Common myeloid progenitor, CD34-positive (primary cell): ENCODE data around the gene TNFRSF18.

Experiments used
- CTCF ChIA-PET: fragments of 350-600 bp; sonication (Branson Sonifier 250); formaldehyde crosslinking; loops from one replicate; lab custom pipeline; 2021; ENCODE audit warnings: antibody characterized with exemption; lab: Charles Lee
- POLR2A ChIA-PET: fragments of 350-600 bp; sonication (Branson Sonifier 250); formaldehyde crosslinking; loops from one replicate; lab custom pipeline; 2021; ENCODE audit warnings: antibody characterized with exemption; lab: Charles Lee
- DNase-seq, 3 donors: peaks; one replicate each; pipeline versions ENCODE4 v3.0.0 to v3.0.0-alpha.2; 2013
- H3K27ac ChIP-seq, 2 experiments: 1 replicate in 1 of 2; 2 replicates in 1 of 2; pipeline ENCODE4 v1.7.0; 2013; ENCODE audit warnings: inconsistent platforms in 2 of 2, low read length in 2 of 2, mild to moderate bottlenecking in 2 of 2, low read depth in 1 of 2, moderate library complexity in 1 of 2; ENCODE audit not compliant: severe bottlenecking in 2 of 2, insufficient read depth in 1 of 2, poor library complexity in 1 of 2
- H3K27me3 ChIP-seq, 5 experiments: replicated peaks in 2 of 5; 1 replicate in 3 of 5; 2 replicates in 2 of 5; pipeline versions ENCODE4 v1.6.1 to v1.7.0; 2013; ENCODE audit warnings: low read length in 4 of 5, mild to moderate bottlenecking in 2 of 5, moderate library complexity in 2 of 5, inconsistent platforms in 1 of 5; ENCODE audit not compliant: insufficient read depth in 5 of 5, control insufficient read depth in 4 of 5
- H3K36me3 ChIP-seq, 4 experiments: 1 replicate in 2 of 4; 2 replicates in 2 of 4; pipeline versions ENCODE4 v1.6.1 to v1.7.0; 2013; ENCODE audit warnings: low read length in 3 of 4, control low read depth in 1 of 4, mild to moderate bottlenecking in 1 of 4; ENCODE audit not compliant: control insufficient read depth in 4 of 4, insufficient read depth in 4 of 4
- H3K4me1 ChIP-seq, 4 experiments: 1 replicate in 3 of 4; 2 replicates in 1 of 4; pipeline versions ENCODE4 v1.6.1 to v1.7.1; 2013; ENCODE audit warnings: low read length in 3 of 4, mild to moderate bottlenecking in 3 of 4, control low read depth in 1 of 4, inconsistent platforms in 1 of 4, moderate library complexity in 1 of 4; ENCODE audit not compliant: control insufficient read depth in 4 of 4, insufficient read depth in 4 of 4; ENCODE audit errors: control extremely low read depth in 1 of 4
- H3K4me3 ChIP-seq, 7 experiments: 1 replicate in 4 of 7; 2 replicates in 3 of 7; pipeline versions ENCODE4 v1.5.1 to v1.7.0; 2013; ENCODE audit warnings: mild to moderate bottlenecking in 7 of 7, low read length in 6 of 7, moderate library complexity in 6 of 7, inconsistent platforms in 2 of 7, low read depth in 2 of 7, control low read depth in 1 of 7; ENCODE audit not compliant: insufficient read depth in 4 of 7, control insufficient read depth in 1 of 7; ENCODE audit errors: extremely low read depth in 1 of 7
- H3K9me3 ChIP-seq, 5 experiments: 1 replicate in 4 of 5; 2 replicates in 1 of 5; pipeline versions ENCODE4 v1.6.1 to v1.7.1; 2013; ENCODE audit warnings: low read length in 4 of 5, mild to moderate bottlenecking in 2 of 5, inconsistent platforms in 1 of 5, low read depth in 1 of 5, moderate library complexity in 1 of 5; ENCODE audit not compliant: control insufficient read depth in 4 of 5, insufficient read depth in 2 of 5; ENCODE audit errors: control extremely low read depth in 1 of 5
- WGBS: methylation state at CpG from one replicate; pipeline ENCODE4 v1.1.5; 2013; ENCODE audit not compliant: insufficient coverage; 5-methylcytosine and 5-hydroxymethylcytosine counted together

TNFRSF18 gene

GRCh38 chr1:1185101-1185765 is 21.2 kb downstream of the TNFRSF18 start:
- Histone ChIP-seq H3K36me3 (no peaks in the 10 kb centered on the region), H3K27me3 (no peaks in the 10 kb centered on the region), H3K27ac (no peak overlapping the region), H3K9me3 (no peaks in the 10 kb centered on the region), H3K4me1 (peaks cover 0 to 41% (median 25%) of the 10 kb centered on the region in 4 experiments), H3K4me3 (no peak overlapping the region)
- ChIA-PET CTCF (interaction anchor here (3.6 kb wide), 1 partner anchor 15 kb away, joined by 12 read pairs; no protein-coding TSS in a partner anchor), POLR2A (no interaction called here)
- no peak for DNase-seq
- 96% methylated on average over 27 of the region's 31 CpGs for WGBS

- 96% methylated on average over 27 of the region's 33 CpGs for WGBS
- POLR2A ChIA-PET, result interaction anchor here (0.5 to 1.6 kb wide), 2 partner anchors 10 to 25 kb away, joined by 3 to 5 read pairs; partner anchors contain the start of gene TTLL10
- CTCF ChIA-PET, result interaction anchor here (0.8 kb wide), 1 partner anchor 48 kb away, joined by 3 read pairs; no protein-coding TSS in a partner anchor
Observed at GRCh38 chr1:1183833-1184775, 22.3 kb downstream of the TNFRSF18 start.

GRCh38 chr1:1183221-1183747 is 23.1 kb downstream of the TNFRSF18 start:
- no peak for DNase-seq
- no peaks in the 10 kb centered on the region for H3K27me3 ChIP-seq
- ChIA-PET CTCF (interaction anchor here (0.7 to 1.2 kb wide), 3 partner anchors 25 to 47 kb away, joined by 3 to 5 read pairs (median 3); no protein-coding TSS in a partner anchor), POLR2A (interaction anchor here (0.5 to 1.6 kb wide), 2 partner anchors 9 to 26 kb away, joined by 3 to 5 read pairs; partner anchors contain the start of gene TTLL10)
- no peak overlapping the region for H3K27ac ChIP-seq
- WGBS, result 83% methylated on average over 18 of the region's 21 CpGs
- no peaks in the 10 kb centered on the region for H3K9me3 ChIP-seq
- peaks cover 0 to 34% (median 22%) of the 10 kb centered on the region in 4 experiments for H3K4me1 ChIP-seq
- H3K4me3 ChIP-seq, result peak overlapping the region in 5 of 7 experiments; percentile 29 to 53 (median 46)
- no peaks in the 10 kb centered on the region for H3K36me3 ChIP-seq

More at GRCh38 chr1:1183833-1184775, 22.3 kb downstream of the TNFRSF18 start:
- Histone ChIP-seq H3K4me1 (peaks cover 0 to 37% (median 24%) of the 10 kb centered on the region in 4 experiments), H3K9me3 (no peaks in the 10 kb centered on the region), H3K36me3 (no peaks in the 10 kb centered on the region), H3K4me3 (no peak overlapping the region), H3K27ac (no peak overlapping the region), H3K27me3 (no peaks in the 10 kb centered on the region)
- no peak for DNase-seq

GRCh38 chr1:1182491-1183220 is 23.7 kb downstream of the TNFRSF18 start:
- Histone ChIP-seq H3K36me3 (no peaks in the 10 kb centered on the region), H3K27ac (no peak overlapping the region), H3K27me3 (no peaks in the 10 kb centered on the region), H3K9me3 (no peaks in the 10 kb centered on the region), H3K4me1 (peaks cover 0 to 34% (median 22%) of the 10 kb centered on the region in 4 experiments), H3K4me3 (peak overlapping the region in 5 of 7 experiments; percentile 29 to 53 (median 46))
- POLR2A ChIA-PET, result interaction anchor here (1.6 kb wide), 1 partner anchor 9 kb away, joined by 5 read pairs; the partner anchor contains the start of gene TTLL10
- peak; percentile 40 to 73 (median 73) for DNase-seq
- 27% methylated on average over 33 of the region's 39 CpGs for WGBS
- CTCF ChIA-PET, result interaction anchor here (0.7 to 1.2 kb wide), 4 partner anchors 25 to 60 kb away, joined by 3 to 5 read pairs (median 4); no protein-coding TSS in a partner anchor

GRCh38 chr1:1181938-1182410 is 24.4 kb downstream of the TNFRSF18 start:
- Histone ChIP-seq H3K27ac (no peak overlapping the region), H3K36me3 (no peaks in the 10 kb centered on the region), H3K9me3 (no peaks in the 10 kb centered on the region), H3K4me1 (peaks cover 0 to 34% (median 22%) of the 10 kb centered on the region in 4 experiments), H3K27me3 (peaks cover 0 to 3% (median 1%) of the 10 kb centered on the region in 5 experiments), H3K4me3 (no peak overlapping the region)
- no peak for DNase-seq
- WGBS, result 93% methylated on average over 21 of the region's 21 CpGs
- ChIA-PET POLR2A (interaction anchor here (1.6 kb wide), 1 partner anchor 8 kb away, joined by 5 read pairs; the partner anchor contains the start of gene TTLL10), CTCF (interaction anchor here (1.1 kb wide), 1 partner anchor 59 kb away, joined by 4 read pairs; no protein-coding TSS in a partner anchor)
